ENCODE measurements around the gene ADAMTS19. TPM values are rescaled to one million over a fixed set of nuclear protein-coding genes. Genes with fewer than 3 reads are reported as not detected.

ADAMTS19 gene
- total RNA-seq, 1 donor, result not detected

DNA sequence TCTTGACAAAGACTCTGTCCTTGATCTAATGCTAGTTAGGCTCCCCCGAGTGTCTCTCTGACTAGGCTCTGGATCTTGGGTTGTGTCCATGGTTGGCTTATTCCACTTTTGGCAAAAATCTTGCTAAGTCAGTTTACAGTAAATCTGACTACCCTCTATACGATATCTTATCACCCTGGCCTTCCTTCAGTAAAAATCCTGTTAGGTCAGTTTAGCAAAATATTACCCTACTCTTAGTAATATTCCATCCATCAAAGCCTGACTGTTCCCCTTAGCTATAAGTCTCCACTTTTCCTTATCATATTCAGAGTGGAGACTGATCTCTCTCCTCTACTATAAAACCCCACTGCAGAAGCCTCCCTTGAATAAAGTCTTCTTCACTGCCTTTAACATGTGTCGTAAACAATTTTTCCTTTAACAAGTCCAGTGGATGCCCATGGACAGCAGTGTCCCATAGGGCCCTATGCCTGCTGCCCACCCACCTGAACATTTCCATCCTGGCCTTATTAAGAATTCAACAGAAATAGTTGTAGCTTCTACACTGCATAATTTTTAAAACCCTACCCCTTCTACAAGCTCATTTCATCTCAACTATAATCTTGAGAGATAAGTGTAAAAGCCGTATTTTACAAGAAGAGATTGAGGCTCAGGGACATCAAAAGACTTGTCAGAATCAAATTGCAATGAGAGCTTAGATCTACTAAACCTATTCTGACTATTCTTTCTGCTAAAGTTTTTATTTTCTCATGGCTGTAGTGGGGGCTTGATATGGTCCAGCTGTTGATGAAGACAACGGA lies 310.1 kb downstream of the ADAMTS19 start:
- Histone ChIP-seq H3K27me3 (ENCODE audit: insufficient read depth, low read length) (no peaks in the 10 kb centered on the region), H3K9me3 (ENCODE audit: low read depth, low read length) (no peaks in the 10 kb centered on the region), H3K4me1 (ENCODE audit: insufficient read depth, low read length) (no peaks in the 10 kb centered on the region), H3K4me3 (ENCODE audit: low read length) (no peak overlapping the region)

DNA sequence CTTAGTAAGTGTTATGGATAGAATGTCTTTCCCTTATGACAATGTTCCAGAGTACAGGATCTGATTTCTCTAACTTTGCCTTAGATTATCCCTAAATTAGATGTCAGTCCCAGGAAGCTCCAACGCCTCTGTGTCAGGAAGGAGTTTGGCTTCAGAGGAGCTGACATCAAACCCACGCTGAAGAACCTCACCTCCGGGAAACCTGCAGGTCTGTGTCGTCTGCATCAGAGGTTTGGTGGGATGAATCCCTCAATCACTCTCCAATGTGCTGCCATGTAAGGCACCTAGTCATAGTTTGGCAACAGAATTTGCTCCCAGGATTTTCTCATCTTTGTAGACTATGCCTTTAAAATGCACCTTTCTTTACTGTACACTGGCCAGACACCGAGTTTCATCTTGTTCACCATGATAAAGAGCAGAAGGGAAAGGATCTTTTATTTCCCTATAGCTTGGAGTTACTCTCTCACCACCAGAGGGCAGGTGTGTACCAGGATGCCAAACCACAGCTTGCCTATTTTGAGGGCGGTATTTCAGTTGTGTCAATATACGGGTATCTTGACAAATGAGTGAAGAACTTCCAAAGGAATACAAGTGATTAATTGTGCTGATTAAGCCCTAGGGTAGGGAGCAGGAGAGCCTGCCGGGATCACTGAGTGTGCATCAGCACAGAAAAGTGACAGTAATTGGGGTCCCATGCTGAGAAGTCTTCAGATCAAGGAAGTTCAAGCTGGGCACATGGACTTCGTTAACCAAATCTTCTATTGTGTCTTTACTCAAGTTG lies 311.1 kb downstream of the ADAMTS19 start:
- H3K9me3 ChIP-seq (ENCODE audit: low read depth, low read length), result no peaks in the 10 kb centered on the region

DNA sequence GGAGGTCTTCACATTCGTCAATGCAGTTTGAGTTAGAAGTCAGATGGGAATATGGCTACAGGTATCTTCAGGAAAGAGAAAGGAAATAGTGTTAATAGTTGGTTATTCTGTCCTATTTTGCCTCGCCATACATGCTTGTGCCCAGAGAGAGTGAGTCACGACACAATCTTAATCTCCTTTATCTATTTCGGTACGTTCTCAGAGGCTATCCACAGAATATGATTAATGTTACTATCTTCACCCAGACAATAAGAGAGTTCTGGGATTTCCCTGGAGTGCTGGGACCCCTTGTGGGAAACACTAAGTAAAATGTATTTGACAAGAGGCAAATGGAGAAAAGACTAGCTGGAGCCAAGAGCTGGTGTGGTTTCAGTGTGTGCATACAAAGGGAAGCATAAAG lies 313.3 kb downstream of the ADAMTS19 start:
- no peak overlapping the region for H3K4me3 ChIP-seq (ENCODE audit: low read length)
- no peaks in the 10 kb centered on the region for H3K4me1 ChIP-seq (ENCODE audit: insufficient read depth, low read length)
- H3K9me3 ChIP-seq (ENCODE audit: low read depth, low read length), result no peaks in the 10 kb centered on the region
- no peaks in the 10 kb centered on the region for H3K27me3 ChIP-seq (ENCODE audit: insufficient read depth, low read length)

More for the DNA sequence above, 311.1 kb downstream of the ADAMTS19 start:
- Histone ChIP-seq H3K27me3 (ENCODE audit: insufficient read depth, low read length) (no peaks in the 10 kb centered on the region), H3K4me1 (ENCODE audit: insufficient read depth, low read length) (no peaks in the 10 kb centered on the region), H3K4me3 (ENCODE audit: low read length) (no peak overlapping the region)

DNA sequence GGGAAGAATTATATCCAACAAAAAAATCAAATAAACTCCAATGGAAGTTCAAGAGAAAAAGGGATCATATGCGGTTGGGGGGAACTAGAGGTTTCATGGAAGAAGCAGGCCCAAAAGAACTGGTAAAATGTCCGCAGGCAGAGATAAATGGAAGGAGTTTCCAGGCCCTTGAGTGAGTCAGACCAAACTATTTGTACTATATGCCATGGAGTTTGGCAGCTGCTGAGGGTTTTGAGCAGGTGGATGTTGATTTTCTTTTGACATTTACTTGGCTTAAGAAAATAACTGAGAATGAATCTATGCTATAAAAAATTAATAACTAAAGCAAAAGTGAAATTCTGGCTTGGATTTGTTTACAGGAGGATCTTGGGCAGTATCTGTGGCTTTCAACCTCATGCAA lies 321.5 kb downstream of the ADAMTS19 start:
- H3K4me1 ChIP-seq (ENCODE audit: insufficient read depth, low read length), result no peaks in the 10 kb centered on the region
- H3K27me3 ChIP-seq (ENCODE audit: insufficient read depth, low read length), result no peaks in the 10 kb centered on the region
- no peak overlapping the region for H3K4me3 ChIP-seq (ENCODE audit: low read length)
- no peaks in the 10 kb centered on the region for H3K9me3 ChIP-seq (ENCODE audit: low read depth, low read length)
